Measurements from ENCODE around the gene CCDC177.

GRCh38 chr14:69573831-69574262 is 824 bp downstream of the CCDC177 start:
- TF ChIP-seq CTCF (IDR thresholded peaks at IDR 0.05), result no peak
- no peak for TF ChIP-seq EP300 (IDR thresholded peaks at IDR 0.05)
- TF ChIP-seq POLR2AphosphoS5 (IDR thresholded peaks at IDR 0.05), result no peak
- no peak for TF ChIP-seq POLR2A (IDR thresholded peaks at IDR 0.05)

Measured in suprapubic skin (tissue), 4 donors.